Coronary artery (tissue), 2 donors: ENCODE measurements around the gene PLAGL1.

Source experiments
- DNase-seq: peaks from one replicate; pipeline ENCODE4 v3.0.0-alpha.2; 2017; ENCODE audit warnings: low spot score
- H3K27ac ChIP-seq, 2 donors: fragments of 200-600 bp; sonication (generic); one replicate each; pipeline ENCODE4 v1.5.1; 2016 to 2019
- H3K4me3 ChIP-seq: fragments of 200-600 bp; sonication (generic); 2 replicates; pipeline ENCODE4 v1.5.1; 2016; ENCODE audit warnings: mild to moderate bottlenecking, moderate library complexity
- CTCF ChIP-seq: fragments of 200-600 bp; sonication (generic); IDR thresholded peaks from one replicate; pipeline ENCODE4 v1.5.1; 2019; ENCODE audit warnings: antibody characterized with exemption

Gene PLAGL1

GRCh38 chr6:143986463-143987065, 21.5 kb downstream of the PLAGL1 start:
- no peak overlapping the region for H3K27ac ChIP-seq
- H3K4me3 ChIP-seq = no peak overlapping the region
- no peak for TF ChIP-seq CTCF
- no peak for DNase-seq

DNA sequence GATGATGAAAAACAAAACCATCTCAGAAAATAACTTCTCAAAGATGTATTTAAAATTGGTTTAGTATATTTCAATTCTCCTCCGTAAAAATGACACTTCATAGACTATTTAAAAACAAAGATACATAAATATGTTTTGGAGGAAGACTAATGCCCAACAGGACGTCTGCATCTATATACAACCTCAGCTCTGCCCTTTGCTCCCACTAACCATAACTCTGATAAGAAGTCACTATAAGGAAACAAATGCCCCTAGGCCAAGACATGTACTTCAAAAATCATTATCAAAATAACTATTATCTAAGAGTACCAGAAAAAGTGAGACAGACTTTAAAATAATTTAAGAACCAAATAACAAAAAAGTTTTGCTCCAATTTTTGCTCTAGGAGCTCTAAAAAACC, 23.4 kb downstream of the PLAGL1 start:
- no peak for TF ChIP-seq CTCF
- no peak overlapping the region for H3K27ac ChIP-seq
- H3K4me3 ChIP-seq = no peak overlapping the region
- no peak for DNase-seq

DNA sequence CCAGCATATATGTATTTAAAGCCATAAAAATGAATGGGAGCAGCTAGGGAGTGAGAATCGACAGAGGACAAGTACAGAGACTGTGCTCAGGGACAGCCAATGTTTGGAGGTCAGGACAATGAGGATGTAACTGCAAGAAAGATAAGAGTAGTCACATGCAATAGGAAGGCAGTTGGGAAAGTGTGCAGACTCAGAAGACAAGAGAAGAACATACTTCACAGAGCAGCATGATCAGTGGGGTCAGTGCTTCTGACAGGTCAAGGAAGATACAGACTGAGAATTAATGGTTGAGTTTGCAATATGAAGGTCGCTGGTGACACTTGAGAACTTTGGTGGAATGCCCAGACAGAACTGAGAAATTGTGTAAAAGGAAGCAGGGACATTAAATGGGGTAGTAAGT, 25.1 kb downstream of the PLAGL1 start:
- Histone ChIP-seq H3K27ac (no peak overlapping the region), H3K4me3 (no peak overlapping the region)
- DNase-seq = no peak
- TF ChIP-seq CTCF = no peak

GRCh38 chr6:143980921-143981320, 27.1 kb downstream of the PLAGL1 start:
- H3K27ac ChIP-seq = no peak overlapping the region
- DNase-seq = no peak
- no peak overlapping the region for H3K4me3 ChIP-seq
- TF ChIP-seq CTCF = no peak

DNA sequence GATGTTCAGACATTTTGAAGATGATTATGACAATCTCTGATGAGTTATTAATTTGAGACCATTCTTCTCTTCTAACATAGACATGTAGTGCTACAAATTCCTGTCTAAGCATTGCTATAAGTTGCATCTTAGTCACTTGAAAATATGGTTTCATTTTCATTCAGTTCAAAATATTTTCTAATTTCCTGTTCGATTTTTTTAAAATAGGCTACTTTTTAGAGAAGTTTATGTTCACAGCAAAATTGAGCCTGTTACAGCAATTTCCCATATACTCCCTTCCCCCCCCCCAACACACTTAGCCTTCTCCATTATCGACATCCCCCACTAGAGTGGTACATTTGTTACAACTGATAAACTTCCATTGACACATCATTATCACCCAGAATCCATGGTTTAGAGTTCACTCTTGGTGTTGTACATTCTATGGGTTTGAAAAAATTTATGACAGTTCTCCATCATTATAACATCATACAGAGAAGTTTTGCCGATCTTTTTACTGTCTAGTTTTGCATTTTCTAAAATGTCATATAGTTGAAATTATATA, 31.2 kb downstream of the PLAGL1 start:
- no peak overlapping the region for H3K4me3 ChIP-seq
- H3K27ac ChIP-seq = no peak overlapping the region
- no peak for DNase-seq
- no peak for TF ChIP-seq CTCF

DNA sequence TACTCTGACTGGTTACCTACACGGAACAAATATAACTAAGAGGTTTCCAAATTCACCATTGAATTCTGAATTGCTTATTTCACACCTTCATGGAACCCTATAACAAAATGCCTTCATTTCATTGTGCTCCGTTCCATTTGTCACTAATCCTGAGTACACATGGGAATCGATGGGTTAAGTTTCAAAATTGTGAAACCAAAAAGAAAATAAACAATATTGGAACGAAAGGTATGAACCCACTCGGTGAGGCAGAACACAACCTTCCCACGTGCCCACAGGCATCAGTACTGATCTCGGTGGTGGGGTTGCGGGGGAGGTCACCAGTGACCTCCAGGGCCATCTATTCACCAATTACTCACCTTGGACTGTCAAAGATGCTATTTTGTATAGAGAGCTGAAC, 34.0 kb downstream of the PLAGL1 start:
- TF ChIP-seq CTCF = no peak
- no peak for DNase-seq
- no peak overlapping the region for H3K4me3 ChIP-seq
- no peak overlapping the region for H3K27ac ChIP-seq
